ENCODE results near the gene LIPC. TPM values are rescaled to one million over a fixed set of nuclear protein-coding genes. Genes with fewer than 3 reads are reported as not detected.

LIPC gene
- total and polyA plus RNA-seq, 2 donors (not counting 3 experiments of a cell fraction or from before 2014, with no cell fraction given), result not detected

GRCh38 chr15:58447271-58448010, 15.7 kb downstream of the LIPC start:
- dilution Hi-C loops (cut with MboI; ENCODE audit: extremely low pct_ligation_motif_present, low sequenced_read_pairs) (no loop called here), intact Hi-C loops (cut with micrococcal nuclease) (no loop called here)
- H3K79me2 ChIP-seq (ENCODE audit: control insufficient read depth, insufficient read depth, low read length), result no peaks in the 10 kb centered on the region
- no peak overlapping the region for H3K27ac ChIP-seq (ENCODE audit: insufficient read depth, low read depth, low read length)
- no peaks in the 10 kb centered on the region for H4K20me1 ChIP-seq (replicated peaks; ENCODE audit: control insufficient read depth, extremely low read depth, insufficient read depth, low read length)
- H3K4me2 ChIP-seq (ENCODE audit: insufficient read depth, low read length), result no peak overlapping the region
- H3K4me1 ChIP-seq (ENCODE audit: control insufficient read depth, extremely low read depth, insufficient read depth, low read length), result no peaks in the 10 kb centered on the region
- CTCF ChIA-PET, result interaction anchor here (1.0 kb wide), 1 partner anchor 11 kb away, joined by 3 read pairs; no protein-coding TSS in a partner anchor
- DNase-seq (ENCODE audit: low read depth, low spot score), result no peak
- no peaks in the 10 kb centered on the region for H3K36me3 ChIP-seq (ENCODE audit: control insufficient read depth in 2 of 2, extremely low read depth in 1 of 2, insufficient read depth in 2 of 2, low read length in 2 of 2)
- TF ChIP-seq MYC (IDR thresholded peaks at IDR 0.05; ENCODE audit: low read depth, low read length) (no peak), FOS (IDR thresholded peaks at IDR 0.05; ENCODE audit: borderline replicate concordance, insufficient read depth, low read length) (no peak), POLR2AphosphoS5 (IDR thresholded peaks at IDR 0.05; ENCODE audit: insufficient read depth, low read depth, low read length) (no peak)
- H3K9me1 ChIP-seq (replicated peaks; ENCODE audit: control insufficient read depth, extremely low read depth, insufficient read depth, low read length), result no peaks in the 10 kb centered on the region
- H3K9ac ChIP-seq (replicated peaks; ENCODE audit: extremely low read depth, insufficient read depth, low read length), result no peak overlapping the region
- no TSS peak for BruUV-seq (replicated peaks)
- POLR2A ChIA-PET, result no interaction called here
- H3K9me3 ChIP-seq (replicated peaks; ENCODE audit: control insufficient read depth, insufficient read depth, low read length), result no peaks in the 10 kb centered on the region
- no peak for FAIRE-seq
- no peak overlapping the region for H3K4me3 ChIP-seq (replicated peaks in 1 of 3; ENCODE audit: insufficient read depth in 1 of 3, low read depth in 1 of 3, low read length in 3 of 3)
- H3K27me3 ChIP-seq (ENCODE audit: control insufficient read depth in 2 of 2, insufficient read depth in 2 of 2, low read length in 2 of 2), result no peaks in the 10 kb centered on the region
- no peak overlapping the region for H2AFZ ChIP-seq (ENCODE audit: low read depth, low read length)

- no peaks in the 10 kb centered on the region for H3K79me2 ChIP-seq (ENCODE audit: control insufficient read depth, insufficient read depth, low read length)
- no peak overlapping the region for H2AFZ ChIP-seq (ENCODE audit: low read depth, low read length)
- TF ChIP-seq CTCF (IDR thresholded peaks at IDR 0.05; ENCODE audit: extremely low read depth in 1 of 2, insufficient read depth in 1 of 2, low read depth in 1 of 2, low read length in 2 of 2) (no peak), MAX (IDR thresholded peaks at IDR 0.05; ENCODE audit: insufficient read depth, insufficient read length) (no peak), POLR2AphosphoS5 (IDR thresholded peaks at IDR 0.05; ENCODE audit: insufficient read depth, low read depth, low read length) (no peak), MYC (IDR thresholded peaks at IDR 0.05; ENCODE audit: low read depth, low read length) (no peak), GATA2 (IDR thresholded peaks at IDR 0.05; ENCODE audit: insufficient read depth, insufficient read length, low read depth, low read length) (no peak), POLR2A (IDR thresholded peaks at IDR 0.05; ENCODE audit: low read depth, low read length) (no peak), EZH2 (IDR thresholded peaks at IDR 0.05; ENCODE audit: borderline replicate concordance, low read depth, low read length, severe bottlenecking) (no peak), FOS (IDR thresholded peaks at IDR 0.05; ENCODE audit: borderline replicate concordance, insufficient read depth, low read length) (no peak)
- no peaks in the 10 kb centered on the region for H3K36me3 ChIP-seq (ENCODE audit: control insufficient read depth in 2 of 2, extremely low read depth in 1 of 2, insufficient read depth in 2 of 2, low read length in 2 of 2)
- no peak for FAIRE-seq
- H3K27me3 ChIP-seq (ENCODE audit: control insufficient read depth in 2 of 2, insufficient read depth in 2 of 2, low read length in 2 of 2), result no peaks in the 10 kb centered on the region
- no peak for DNase-seq (ENCODE audit: low read depth, low spot score)
- ChIA-PET CTCF (no interaction called here), POLR2A (no interaction called here)
- intact Hi-C loops (cut with micrococcal nuclease) (no loop called here), dilution Hi-C loops (cut with MboI; ENCODE audit: extremely low pct_ligation_motif_present, low sequenced_read_pairs) (no loop called here)
- H3K9ac ChIP-seq (replicated peaks; ENCODE audit: extremely low read depth, insufficient read depth, low read length), result no peak overlapping the region
- BruUV-seq (replicated peaks), result no TSS peak
- no peaks in the 10 kb centered on the region for H4K20me1 ChIP-seq (replicated peaks; ENCODE audit: control insufficient read depth, extremely low read depth, insufficient read depth, low read length)
- H3K4me3 ChIP-seq (replicated peaks in 1 of 3; ENCODE audit: insufficient read depth in 1 of 3, low read depth in 1 of 3, low read length in 3 of 3), result no peak overlapping the region
- no peaks in the 10 kb centered on the region for H3K9me3 ChIP-seq (replicated peaks; ENCODE audit: control insufficient read depth, insufficient read depth, low read length)
- no peaks in the 10 kb centered on the region for H3K4me1 ChIP-seq (ENCODE audit: control insufficient read depth, extremely low read depth, insufficient read depth, low read length)
- no peak overlapping the region for H3K27ac ChIP-seq (ENCODE audit: insufficient read depth, low read depth, low read length)
- H3K9me1 ChIP-seq (replicated peaks; ENCODE audit: control insufficient read depth, extremely low read depth, insufficient read depth, low read length), result no peaks in the 10 kb centered on the region
- H3K4me2 ChIP-seq (ENCODE audit: insufficient read depth, low read length), result no peak overlapping the region
These were observed 16.5 kb downstream of the LIPC start for GRCh38 chr15:58448331-58448730.

Measured in endothelial cell of umbilical vein (primary cell).